Suprapubic skin (tissue), 3 donors: ENCODE data around the gene NDST3.

Source experiments
- CTCF ChIP-seq, 2 donors: fragments of 200-600 bp in 1 of 2; fragments of 450-650 bp in 1 of 2; sonication (generic) in 1 of 2; IDR thresholded peaks; one replicate each; pipeline ENCODE4 v1.5.1; 2016 to 2019; ENCODE audit warnings: antibody characterized with exemption in 2 of 2, mild to moderate bottlenecking in 1 of 2, moderate library complexity in 1 of 2
- POLR2A ChIP-seq, 2 donors: fragments of 450-650 bp; IDR thresholded peaks; one replicate each; pipeline ENCODE4 v1.6.1; 2017; ENCODE audit warnings: antibody characterized with exemption in 2 of 2, mild to moderate bottlenecking in 2 of 2, moderate library complexity in 2 of 2

- TF ChIP-seq CTCF (IDR thresholded peaks at IDR 0.05) (no peak), POLR2A (IDR thresholded peaks at IDR 0.05) (no peak)
Measured at GRCh38 chr4:118264096-118264495, 229.8 kb downstream of the NDST3 start.
